Measurements from ENCODE around the gene VAV2.

VAV2 gene

GRCh38 chr9:133890583-133890982 is 101.5 kb downstream of the VAV2 start:
- no peak overlapping the region for H3K9ac ChIP-seq
- no peaks in the 10 kb centered on the region for H3K79me2 ChIP-seq
- TF ChIP-seq, protein P1, sequence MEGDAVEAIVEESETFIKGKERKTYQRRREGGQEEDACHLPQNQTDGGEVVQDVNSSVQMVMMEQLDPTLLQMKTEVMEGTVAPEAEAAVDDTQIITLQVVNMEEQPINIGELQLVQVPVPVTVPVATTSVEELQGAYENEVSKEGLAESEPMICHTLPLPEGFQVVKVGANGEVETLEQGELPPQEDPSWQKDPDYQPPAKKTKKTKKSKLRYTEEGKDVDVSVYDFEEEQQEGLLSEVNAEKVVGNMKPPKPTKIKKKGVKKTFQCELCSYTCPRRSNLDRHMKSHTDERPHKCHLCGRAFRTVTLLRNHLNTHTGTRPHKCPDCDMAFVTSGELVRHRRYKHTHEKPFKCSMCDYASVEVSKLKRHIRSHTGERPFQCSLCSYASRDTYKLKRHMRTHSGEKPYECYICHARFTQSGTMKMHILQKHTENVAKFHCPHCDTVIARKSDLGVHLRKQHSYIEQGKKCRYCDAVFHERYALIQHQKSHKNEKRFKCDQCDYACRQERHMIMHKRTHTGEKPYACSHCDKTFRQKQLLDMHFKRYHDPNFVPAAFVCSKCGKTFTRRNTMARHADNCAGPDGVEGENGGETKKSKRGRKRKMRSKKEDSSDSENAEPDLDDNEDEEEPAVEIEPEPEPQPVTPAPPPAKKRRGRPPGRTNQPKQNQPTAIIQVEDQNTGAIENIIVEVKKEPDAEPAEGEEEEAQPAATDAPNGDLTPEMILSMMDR (IDR thresholded peaks at IDR 0.05): no peak
- H3K4me2 ChIP-seq (ENCODE audit: low read length): no peak overlapping the region
- H3K27me3 ChIP-seq (ENCODE audit: control insufficient read depth, insufficient read depth, low read length): no peaks in the 10 kb centered on the region
- no peaks in the 10 kb centered on the region for H3K36me3 ChIP-seq (ENCODE audit: control insufficient read depth, insufficient read depth, low read length)
- H3K27ac ChIP-seq: no peak overlapping the region
- H3K9me3 ChIP-seq (ENCODE audit: control insufficient read depth, low read length): no peaks in the 10 kb centered on the region
- no peak overlapping the region for H3K4me3 ChIP-seq (ENCODE audit: low read depth, low read length)
- no peaks in the 10 kb centered on the region for H3K4me1 ChIP-seq
- no peak overlapping the region for H2AFZ ChIP-seq

GRCh38 chr9:133889584-133890301 is 102.4 kb downstream of the VAV2 start:
- Histone ChIP-seq H3K9me3 (ENCODE audit: control insufficient read depth, low read length) (no peaks in the 10 kb centered on the region), H3K79me2 (no peaks in the 10 kb centered on the region), H3K9ac (no peak overlapping the region), H2AFZ (no peak overlapping the region), H3K27ac (no peak overlapping the region), H3K4me3 (ENCODE audit: low read depth, low read length) (no peak overlapping the region), H3K4me1 (no peaks in the 10 kb centered on the region), H3K36me3 (ENCODE audit: control insufficient read depth, insufficient read depth, low read length) (no peaks in the 10 kb centered on the region), H3K27me3 (ENCODE audit: control insufficient read depth, insufficient read depth, low read length) (no peaks in the 10 kb centered on the region), H3K4me2 (ENCODE audit: low read length) (no peak overlapping the region)
- TF ChIP-seq, protein P1 (IDR thresholded peaks at IDR 0.05): no peak

- Histone ChIP-seq H3K36me3 (ENCODE audit: control insufficient read depth, insufficient read depth, low read length) (no peaks in the 10 kb centered on the region), H3K79me2 (no peaks in the 10 kb centered on the region), H3K9me3 (ENCODE audit: control insufficient read depth, low read length) (no peaks in the 10 kb centered on the region), H3K27ac (no peak overlapping the region), H3K4me2 (ENCODE audit: low read length) (no peak overlapping the region), H2AFZ (no peak overlapping the region), H3K4me1 (no peaks in the 10 kb centered on the region), H3K4me3 (ENCODE audit: low read depth, low read length) (no peak overlapping the region), H3K9ac (no peak overlapping the region), H3K27me3 (ENCODE audit: control insufficient read depth, insufficient read depth, low read length) (no peaks in the 10 kb centered on the region)
- TF ChIP-seq, protein P1 (IDR thresholded peaks at IDR 0.05): no peak
Observed at GRCh38 chr9:133888809-133889491, 103.2 kb downstream of the VAV2 start.

DNA sequence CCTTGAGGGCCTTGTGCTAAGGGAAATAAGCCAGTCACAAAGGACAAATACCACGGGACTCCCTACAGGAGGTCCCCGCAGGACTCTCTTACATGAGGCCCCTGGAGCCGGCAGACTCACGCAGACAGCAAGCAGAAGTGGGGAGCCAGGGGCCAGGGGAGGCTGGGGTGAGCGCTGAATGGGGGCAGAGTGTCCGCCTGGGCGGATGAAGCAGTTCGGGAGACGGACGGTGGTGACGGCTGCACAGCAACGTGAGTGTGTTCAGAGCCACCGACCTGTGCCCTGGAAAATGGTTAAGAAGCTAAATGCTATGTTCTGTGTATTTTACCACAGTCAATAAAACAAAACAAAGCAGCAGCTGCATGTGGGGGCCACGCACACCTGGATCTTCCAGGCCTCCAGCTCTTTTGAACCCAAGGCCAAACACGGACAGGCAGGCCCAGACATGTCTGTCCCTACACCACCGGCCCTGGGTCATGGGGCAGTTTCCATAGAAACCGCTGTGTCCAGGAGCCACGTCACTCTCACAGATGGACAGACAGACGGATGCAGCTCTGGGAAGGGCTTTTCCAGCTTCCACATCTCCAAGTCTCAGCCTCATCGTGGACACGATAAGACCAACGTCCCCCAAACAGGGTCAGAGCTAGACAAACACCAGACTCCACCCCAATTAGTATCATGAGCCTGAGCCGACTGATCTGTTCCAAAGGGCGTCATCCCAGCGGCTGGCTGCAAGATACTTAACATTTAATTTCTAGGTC is 103.9 kb downstream of the VAV2 start:
- Histone ChIP-seq H3K79me2 (no peaks in the 10 kb centered on the region), H2AFZ (no peak overlapping the region), H3K36me3 (ENCODE audit: control insufficient read depth, insufficient read depth, low read length) (no peaks in the 10 kb centered on the region), H3K27ac (no peak overlapping the region), H3K9me3 (ENCODE audit: control insufficient read depth, low read length) (no peaks in the 10 kb centered on the region), H3K27me3 (ENCODE audit: control insufficient read depth, insufficient read depth, low read length) (no peaks in the 10 kb centered on the region), H3K4me3 (ENCODE audit: low read depth, low read length) (no peak overlapping the region), H3K4me1 (no peaks in the 10 kb centered on the region), H3K4me2 (ENCODE audit: low read length) (no peak overlapping the region), H3K9ac (no peak overlapping the region)
- TF ChIP-seq, protein P1 (IDR thresholded peaks at IDR 0.05): no peak
